ENCODE results near the gene RNF217.

RNF217 gene

GRCh38 chr6:124927806-124928205 is 34.4 kb upstream of the RNF217 start:
- H3K9me3 ChIP-seq = no peaks in the 10 kb centered on the region
- no peak overlapping the region for H3K4me3 ChIP-seq (ENCODE audit: low read depth, low read length)
- no peaks in the 10 kb centered on the region for H3K4me1 ChIP-seq
- no peak for TF ChIP-seq CTCF (IDR thresholded peaks at IDR 0.05; ENCODE audit: low read depth, low read length)
- H3K36me3 ChIP-seq = no peaks in the 10 kb centered on the region
- H3K27me3 ChIP-seq = no peaks in the 10 kb centered on the region
- DNase-seq = no peak

GRCh38 chr6:124928851-124929250 is 33.4 kb upstream of the RNF217 start:
- no peaks in the 10 kb centered on the region for H3K4me1 ChIP-seq
- DNase-seq = no peak
- H3K36me3 ChIP-seq = no peaks in the 10 kb centered on the region
- H3K4me3 ChIP-seq (ENCODE audit: low read depth, low read length) = no peak overlapping the region
- no peaks in the 10 kb centered on the region for H3K9me3 ChIP-seq
- no peaks in the 10 kb centered on the region for H3K27me3 ChIP-seq
- TF ChIP-seq CTCF (IDR thresholded peaks at IDR 0.05; ENCODE audit: low read depth, low read length) = no peak

GRCh38 chr6:124937645-124938044 is 24.6 kb upstream of the RNF217 start:
- Histone ChIP-seq H3K36me3 (no peaks in the 10 kb centered on the region), H3K4me3 (ENCODE audit: low read depth, low read length) (no peak overlapping the region), H3K27me3 (no peaks in the 10 kb centered on the region), H3K9me3 (no peaks in the 10 kb centered on the region), H3K4me1 (no peaks in the 10 kb centered on the region)
- no peak for DNase-seq
- no peak for TF ChIP-seq CTCF (IDR thresholded peaks at IDR 0.05; ENCODE audit: low read depth, low read length)

- no peak for DNase-seq
- no peak for TF ChIP-seq CTCF (IDR thresholded peaks at IDR 0.05; ENCODE audit: low read depth, low read length)
- Histone ChIP-seq H3K36me3 (no peaks in the 10 kb centered on the region), H3K27me3 (no peaks in the 10 kb centered on the region), H3K9me3 (no peaks in the 10 kb centered on the region), H3K4me3 (ENCODE audit: low read depth, low read length) (no peak overlapping the region), H3K4me1 (no peaks in the 10 kb centered on the region)
Observed at GRCh38 chr6:124941259-124941658, 21.0 kb upstream of the RNF217 start.

GRCh38 chr6:124943658-124944057 is 18.6 kb upstream of the RNF217 start:
- Histone ChIP-seq H3K4me3 (ENCODE audit: low read depth, low read length) (no peak overlapping the region), H3K27me3 (no peaks in the 10 kb centered on the region), H3K36me3 (no peaks in the 10 kb centered on the region), H3K4me1 (no peaks in the 10 kb centered on the region), H3K9me3 (no peaks in the 10 kb centered on the region)
- DNase-seq = no peak
- TF ChIP-seq CTCF (IDR thresholded peaks at IDR 0.05; ENCODE audit: low read depth, low read length) = no peak

- TF ChIP-seq CTCF (IDR thresholded peaks at IDR 0.05; ENCODE audit: low read depth, low read length) = no peak
- no peak for DNase-seq
Observed at GRCh38 chr6:124947971-124948451, 14.2 kb upstream of the RNF217 start.

More at GRCh38 chr6:124947971-124948451, 14.2 kb upstream of the RNF217 start:
- H3K4me1 ChIP-seq = no peaks in the 10 kb centered on the region
- no peaks in the 10 kb centered on the region for H3K27me3 ChIP-seq
- no peaks in the 10 kb centered on the region for H3K9me3 ChIP-seq
- H3K4me3 ChIP-seq (ENCODE audit: low read depth, low read length) = no peak overlapping the region
- H3K36me3 ChIP-seq = no peaks in the 10 kb centered on the region
